ENCODE data around the gene COA4. TPM values are rescaled to one million over a fixed set of nuclear protein-coding genes. Genes with fewer than 3 reads are reported as not detected.

Gene COA4
- total and polyA plus RNA-seq, 5 donors, result 63.9 to 97.9 (median 65.5) TPM

DNA sequence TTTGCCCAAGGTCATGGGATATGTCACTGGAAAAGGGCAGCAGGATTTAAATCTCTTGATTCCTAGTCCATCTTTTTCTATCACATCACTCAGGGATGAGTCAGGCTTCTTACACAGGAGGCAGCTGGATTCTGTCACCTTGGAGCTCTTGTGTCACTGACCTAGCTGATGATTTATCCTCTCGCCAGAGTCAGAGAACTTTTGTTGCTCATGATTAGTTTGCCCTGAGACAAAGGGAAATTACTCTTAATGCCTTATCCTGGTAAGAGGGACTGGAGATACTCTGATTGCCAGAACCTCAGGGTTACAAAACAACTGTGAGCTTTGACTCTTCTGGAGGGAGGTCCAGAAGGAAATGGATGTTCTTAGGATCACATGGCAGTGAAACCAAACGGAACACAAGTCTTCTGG, 10.1 kb downstream of the COA4 start:
- peak in 1 of 3 donors; percentile 23 for DNase-seq
- H3K27me3 ChIP-seq (ENCODE audit: control insufficient read depth, insufficient read depth), result no peaks in the 10 kb centered on the region
- 35% methylated on average over 2 of the region's 2 CpGs for WGBS
- no peak overlapping the region for H3K4me3 ChIP-seq (ENCODE audit: low read length)
- intact Hi-C loops (cut with DNase I), result loop anchor here in 1 of 4 donors (10.0 kb wide), 1 partner anchor 72 kb away; no protein-coding TSS in a partner anchor
- ATAC-seq, result peak; percentile 14 to 72
- H3K9me3 ChIP-seq (ENCODE audit: control insufficient read depth, low read length), result no peaks in the 10 kb centered on the region
- H3K27ac ChIP-seq (ENCODE audit: low read length), result peak overlapping the region; percentile 70
- peaks cover 2% of the 10 kb centered on the region for H3K4me1 ChIP-seq (ENCODE audit: control insufficient read depth, insufficient read depth, low read length)

- H3K9me3 ChIP-seq (ENCODE audit: control insufficient read depth, low read length), result no peaks in the 10 kb centered on the region
- H3K27me3 ChIP-seq (ENCODE audit: control insufficient read depth, insufficient read depth), result no peaks in the 10 kb centered on the region
- peak overlapping the region; percentile 70 for H3K27ac ChIP-seq (ENCODE audit: low read length)
- 81% methylated on average over 5 of the region's 5 CpGs for WGBS
- H3K4me1 ChIP-seq (ENCODE audit: control insufficient read depth, insufficient read depth, low read length), result peaks cover 2% of the 10 kb centered on the region
- H3K4me3 ChIP-seq (ENCODE audit: low read length), result no peak overlapping the region
- peak in 1 of 3 donors; percentile 56 for DNase-seq
- intact Hi-C loops (cut with DNase I), result loop anchor here in 1 of 4 donors (10.0 kb wide), 1 partner anchor 71 kb away; no protein-coding TSS in a partner anchor
- peak in 1 of 2 donors; percentile 44 for ATAC-seq
Measured at GRCh38 chr11:73866095-73866579, 10.5 kb downstream of the COA4 start.

DNA sequence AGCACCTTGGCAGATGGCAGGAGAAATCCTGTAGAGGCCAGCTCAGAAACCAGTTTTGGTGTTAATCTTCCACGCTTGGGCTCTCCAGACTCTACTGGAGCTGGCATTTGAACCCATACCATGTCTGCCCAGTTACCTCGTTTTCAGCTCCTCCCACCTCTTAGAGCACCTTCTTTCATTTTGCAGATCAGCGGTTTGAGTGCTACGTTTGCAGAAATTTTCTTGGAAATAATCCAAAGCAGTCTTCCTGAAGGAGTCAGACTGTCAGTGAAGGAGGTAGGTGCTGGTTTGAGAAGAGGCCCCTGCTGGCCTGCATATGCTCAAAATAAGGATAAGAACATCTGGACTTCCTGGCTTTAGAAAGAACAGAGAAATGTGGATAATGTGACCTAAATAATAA, 13.7 kb downstream of the COA4 start:
- peaks cover 2% of the 10 kb centered on the region for H3K4me1 ChIP-seq (ENCODE audit: control insufficient read depth, insufficient read depth, low read length)
- 73% methylated on average over 4 of the region's 4 CpGs for WGBS
- intact Hi-C loops (cut with DNase I), result loop anchor here in 1 of 4 donors (10.0 kb wide), 1 partner anchor 68 kb away; no protein-coding TSS in a partner anchor

DNA sequence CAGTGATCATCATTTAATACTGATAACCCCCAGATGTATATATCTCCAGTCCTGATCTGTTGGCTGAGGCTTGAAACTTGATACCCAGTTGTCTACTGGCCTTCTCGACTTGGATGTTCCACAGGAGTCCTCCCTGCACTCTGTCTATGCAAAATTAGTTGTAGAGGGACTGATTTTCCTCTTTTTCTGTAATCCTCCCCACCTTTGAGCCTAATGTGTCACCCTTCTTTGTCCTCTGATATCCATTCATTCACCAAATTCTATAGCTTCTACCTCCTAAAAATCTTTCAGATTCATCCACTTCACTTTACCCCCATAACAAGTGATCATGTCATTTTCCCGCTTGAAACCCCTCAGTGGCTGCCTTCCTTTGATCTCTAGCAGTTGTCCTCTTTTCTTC, 16.4 kb downstream of the COA4 start:
- no peak overlapping the region for H3K27ac ChIP-seq (ENCODE audit: low read length)
- intact Hi-C loops (cut with DNase I), result loop anchor here in 1 of 4 donors (10.0 kb wide), 1 partner anchor 65 kb away; no protein-coding TSS in a partner anchor
- ATAC-seq (no peak), DNase-seq (no peak)
- 68% methylated on average over 2 of the region's 2 CpGs for WGBS
- H3K4me1 ChIP-seq (ENCODE audit: control insufficient read depth, insufficient read depth, low read length), result no peaks in the 10 kb centered on the region
- no peaks in the 10 kb centered on the region for H3K27me3 ChIP-seq (ENCODE audit: control insufficient read depth, insufficient read depth)
- no peaks in the 10 kb centered on the region for H3K9me3 ChIP-seq (ENCODE audit: control insufficient read depth, low read length)
- H3K4me3 ChIP-seq (ENCODE audit: low read length), result no peak overlapping the region

More for the DNA sequence above, 13.7 kb downstream of the COA4 start:
- no peak overlapping the region for H3K27ac ChIP-seq (ENCODE audit: low read length)
- H3K9me3 ChIP-seq (ENCODE audit: control insufficient read depth, low read length), result no peaks in the 10 kb centered on the region
- ATAC-seq (no peak), DNase-seq (no peak)
- H3K27me3 ChIP-seq (ENCODE audit: control insufficient read depth, insufficient read depth), result no peaks in the 10 kb centered on the region
- no peak overlapping the region for H3K4me3 ChIP-seq (ENCODE audit: low read length)

- ATAC-seq, result no peak
- H3K27me3 ChIP-seq (ENCODE audit: control insufficient read depth, insufficient read depth), result no peaks in the 10 kb centered on the region
Measured at GRCh38 chr11:73859671-73860070, 17.0 kb downstream of the COA4 start.

DNA sequence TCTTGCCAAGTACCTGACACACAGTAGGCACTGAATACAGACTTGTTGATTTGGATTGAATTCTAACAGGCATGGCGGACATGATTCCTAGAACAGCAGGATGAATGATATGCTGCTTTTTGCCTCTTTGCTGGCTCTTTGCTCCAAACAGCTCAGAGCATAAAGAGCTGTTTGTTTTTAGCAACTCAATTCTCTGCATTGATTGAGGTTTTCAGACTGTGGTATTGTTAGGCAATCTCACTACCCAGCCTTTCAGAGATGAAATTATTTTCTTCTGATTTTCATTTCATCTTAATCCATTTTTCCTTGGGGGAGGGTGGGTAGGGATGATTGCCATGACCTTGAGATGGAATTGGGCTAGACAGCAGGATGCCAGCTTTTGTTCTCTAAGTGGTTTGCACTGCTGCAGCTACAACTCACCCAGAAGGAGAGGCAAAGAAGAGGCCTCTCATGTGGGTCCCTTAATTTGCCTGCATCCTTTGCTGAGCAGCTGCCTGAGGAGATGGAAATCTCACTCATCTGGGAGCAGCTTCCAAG, 20.5 kb downstream of the COA4 start:
- peak; percentile 43 to 47 for ATAC-seq
- 75% methylated on average over 1 of the region's 1 CpG for WGBS
- Histone ChIP-seq H3K4me3 (ENCODE audit: low read length) (no peak overlapping the region), H3K9me3 (ENCODE audit: control insufficient read depth, low read length) (no peaks in the 10 kb centered on the region), H3K4me1 (ENCODE audit: control insufficient read depth, insufficient read depth, low read length) (no peaks in the 10 kb centered on the region), H3K27me3 (ENCODE audit: control insufficient read depth, insufficient read depth) (no peaks in the 10 kb centered on the region), H3K27ac (ENCODE audit: low read length) (peak overlapping the region; percentile 28)
- intact Hi-C loops (cut with DNase I), result no loop called here
- DNase-seq, result no peak

More at GRCh38 chr11:73859671-73860070, 17.0 kb downstream of the COA4 start:
- intact Hi-C loops (cut with DNase I), result loop anchor here in 1 of 4 donors (10.0 kb wide), 1 partner anchor 65 kb away; no protein-coding TSS in a partner anchor
- H3K9me3 ChIP-seq (ENCODE audit: control insufficient read depth, low read length), result no peaks in the 10 kb centered on the region
- no peak for DNase-seq
- no peak overlapping the region for H3K27ac ChIP-seq (ENCODE audit: low read length)
- WGBS, result 94% methylated on average over 2 of the region's 2 CpGs
- no peak overlapping the region for H3K4me3 ChIP-seq (ENCODE audit: low read length)
- no peaks in the 10 kb centered on the region for H3K4me1 ChIP-seq (ENCODE audit: control insufficient read depth, insufficient read depth, low read length)

DNA sequence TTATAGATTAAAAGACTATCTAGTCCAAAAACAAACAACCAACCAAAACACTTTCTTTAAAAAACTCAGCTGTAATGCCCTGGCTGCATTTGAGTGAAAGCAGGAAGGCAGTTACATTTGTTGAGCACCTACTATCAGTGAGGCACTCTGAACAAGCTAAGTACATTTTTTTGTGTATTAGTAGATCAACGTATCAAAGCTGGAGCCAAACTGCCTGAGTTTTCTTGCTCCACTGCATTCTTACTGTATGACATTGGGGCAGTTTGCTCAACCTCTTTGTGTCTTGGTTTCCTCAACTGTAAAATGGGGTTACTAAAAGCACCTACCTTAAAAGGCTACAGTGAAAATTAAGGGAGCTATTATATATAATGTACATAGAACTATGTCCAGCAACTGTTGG, 22.0 kb downstream of the COA4 start:
- H3K4me3 ChIP-seq (ENCODE audit: low read length), result no peak overlapping the region
- no peak overlapping the region for H3K27ac ChIP-seq (ENCODE audit: low read length)
- intact Hi-C loops (cut with DNase I), result no loop called here
- H3K4me1 ChIP-seq (ENCODE audit: control insufficient read depth, insufficient read depth, low read length), result no peaks in the 10 kb centered on the region
- H3K9me3 ChIP-seq (ENCODE audit: control insufficient read depth, low read length), result no peaks in the 10 kb centered on the region
- DNase-seq, result no peak
- no peaks in the 10 kb centered on the region for H3K27me3 ChIP-seq (ENCODE audit: control insufficient read depth, insufficient read depth)
- ATAC-seq, result no peak
- WGBS, result 76% methylated on average over 1 of the region's 1 CpG

GRCh38 chr11:73852049-73852448, 24.6 kb downstream of the COA4 start:
- H3K27me3 ChIP-seq (ENCODE audit: control insufficient read depth, insufficient read depth), result no peaks in the 10 kb centered on the region
- H3K27ac ChIP-seq (ENCODE audit: low read length), result no peak overlapping the region
- H3K9me3 ChIP-seq (ENCODE audit: control insufficient read depth, low read length), result no peaks in the 10 kb centered on the region
- DNase-seq (no peak), ATAC-seq (no peak)
- 79% methylated on average over 3 of the region's 3 CpGs for WGBS
- no peaks in the 10 kb centered on the region for H3K4me1 ChIP-seq (ENCODE audit: control insufficient read depth, insufficient read depth, low read length)
- intact Hi-C loops (cut with DNase I), result no loop called here
- no peak overlapping the region for H3K4me3 ChIP-seq (ENCODE audit: low read length)

- H3K27me3 ChIP-seq (ENCODE audit: control insufficient read depth, insufficient read depth), result no peaks in the 10 kb centered on the region
- intact Hi-C loops (cut with DNase I), result no loop called here
- DNase-seq (no peak), ATAC-seq (peak; percentile 79 to 90)
- 60% methylated on average over 3 of the region's 3 CpGs for WGBS
- no peaks in the 10 kb centered on the region for H3K4me1 ChIP-seq (ENCODE audit: control insufficient read depth, insufficient read depth, low read length)
- H3K9me3 ChIP-seq (ENCODE audit: control insufficient read depth, low read length), result no peaks in the 10 kb centered on the region
- peak overlapping the region; percentile 43 for H3K27ac ChIP-seq (ENCODE audit: low read length)
- H3K4me3 ChIP-seq (ENCODE audit: low read length), result no peak overlapping the region
Measured at GRCh38 chr11:73851046-73851764, 25.4 kb downstream of the COA4 start.

- no peak for ATAC-seq
Measured at GRCh38 chr11:73839123-73839457, 37.6 kb downstream of the COA4 start.

GRCh38 chr11:73838443-73839122, 38.1 kb downstream of the COA4 start:
- Histone ChIP-seq H3K4me1 (ENCODE audit: control insufficient read depth, insufficient read depth, low read length) (peaks cover 3% of the 10 kb centered on the region), H3K4me3 (ENCODE audit: low read length) (no peak overlapping the region), H3K27ac (ENCODE audit: low read length) (peak overlapping the region; percentile 52), H3K27me3 (ENCODE audit: control insufficient read depth, insufficient read depth) (no peaks in the 10 kb centered on the region), H3K9me3 (ENCODE audit: control insufficient read depth, low read length) (no peaks in the 10 kb centered on the region)
- DNase-seq (no peak), ATAC-seq (peak in 1 of 2 donors; percentile 26)
- intact Hi-C loops (cut with DNase I), result no loop called here
- 61% methylated on average over 3 of the region's 3 CpGs for WGBS

More at GRCh38 chr11:73839123-73839457, 37.6 kb downstream of the COA4 start:
- Histone ChIP-seq H3K27ac (ENCODE audit: low read length) (no peak overlapping the region), H3K4me3 (ENCODE audit: low read length) (no peak overlapping the region), H3K4me1 (ENCODE audit: control insufficient read depth, insufficient read depth, low read length) (peaks cover 3% of the 10 kb centered on the region), H3K9me3 (ENCODE audit: control insufficient read depth, low read length) (no peaks in the 10 kb centered on the region), H3K27me3 (ENCODE audit: control insufficient read depth, insufficient read depth) (no peaks in the 10 kb centered on the region)
- intact Hi-C loops (cut with DNase I), result no loop called here
- DNase-seq, result no peak

Data from right cardiac atrium (tissue), 5 donors.